H9 (cell line): Measurements from ENCODE around the gene SORBS1. TPM values are rescaled to one million over a fixed set of nuclear protein-coding genes. Genes with fewer than 3 reads are reported as not detected.

Source experiments
- DNase-seq: peaks from one replicate; pipeline ENCODE4 v3.0.0-alpha.2; 2017
- H2AFZ ChIP-seq: one replicate; pipeline ENCODE4 v1.6.1; 2013; ENCODE audit warnings: mild to moderate bottlenecking, low read length, control low read depth, moderate library complexity
- H2AK5ac ChIP-seq: 2 replicates; pipeline ENCODE4 v1.6.1; 2013; ENCODE audit warnings: low read length, control low read depth, mixed read lengths; ENCODE audit not compliant: insufficient read length
- H2BK120ac ChIP-seq: one replicate; pipeline ENCODE4 v1.6.1; 2013; ENCODE audit warnings: low read depth, mild to moderate bottlenecking, low read length, control low read depth, inconsistent platforms; ENCODE audit not compliant: poor library complexity, severe bottlenecking
- H2BK12ac ChIP-seq: 2 replicates; pipeline ENCODE4 v1.6.1; 2013; ENCODE audit warnings: low read length, control low read depth, mixed read lengths, low read depth; ENCODE audit not compliant: insufficient read length
- H2BK15ac ChIP-seq: 2 replicates; pipeline ENCODE4 v1.6.1; 2013; ENCODE audit warnings: low read depth, low read length, control low read depth
- H2BK20ac ChIP-seq: one replicate; pipeline ENCODE4 v1.6.1; 2013; ENCODE audit warnings: low read depth, mild to moderate bottlenecking, low read length, control low read depth, inconsistent platforms; ENCODE audit not compliant: poor library complexity, severe bottlenecking
- H2BK5ac ChIP-seq: 2 replicates; pipeline ENCODE4 v1.6.1; 2013; ENCODE audit warnings: low read length, control low read depth, mixed read lengths; ENCODE audit not compliant: insufficient read length
- H3K14ac ChIP-seq: 2 replicates; pipeline ENCODE4 v1.6.1; 2013; ENCODE audit warnings: low read length, control low read depth; ENCODE audit not compliant: insufficient read depth
- H3K18ac ChIP-seq: 2 replicates; pipeline ENCODE4 v1.6.1; 2013; ENCODE audit warnings: low read depth, mild to moderate bottlenecking, mixed read lengths, low read length, control low read depth; ENCODE audit not compliant: insufficient read length
- H3K23ac ChIP-seq: 2 replicates; pipeline ENCODE4 v1.6.1; 2013; ENCODE audit warnings: low read length, control low read depth, mixed read lengths, low read depth; ENCODE audit not compliant: insufficient read length
- H3K23me2 ChIP-seq: 2 replicates; pipeline ENCODE4 v1.6.1; 2013; ENCODE audit warnings: low read depth, mild to moderate bottlenecking, mixed read lengths, low read length, control low read depth; ENCODE audit not compliant: insufficient read length, poor library complexity, severe bottlenecking
- H3K27ac ChIP-seq: 2 replicates; pipeline ENCODE4 v1.5.1; 2013; ENCODE audit warnings: low read length, control low read depth, mixed read lengths, low read depth; ENCODE audit not compliant: insufficient read length
- H3K27me3 ChIP-seq: 2 replicates; pipeline ENCODE4 v1.6.1; 2013; ENCODE audit warnings: low read length, control low read depth, inconsistent platforms; ENCODE audit not compliant: insufficient read depth
- H3K4ac ChIP-seq: 2 replicates; pipeline ENCODE4 v1.6.1; 2013; ENCODE audit warnings: low read depth, mild to moderate bottlenecking, control low read depth, inconsistent platforms, low read length, moderate library complexity
- H3K4me1 ChIP-seq: 2 replicates; pipeline ENCODE4 v1.6.1; 2013; ENCODE audit warnings: low read length, control low read depth, inconsistent platforms; ENCODE audit not compliant: insufficient read depth
- H3K4me2 ChIP-seq: 2 replicates; pipeline ENCODE4 v1.6.1; 2013; ENCODE audit warnings: low read length, control low read depth, mixed read lengths; ENCODE audit not compliant: insufficient read length, insufficient read depth
- H3K56ac ChIP-seq: 2 replicates; pipeline ENCODE4 v1.6.1; 2013; ENCODE audit warnings: low read depth, mild to moderate bottlenecking, mixed read lengths, low read length, control low read depth; ENCODE audit not compliant: insufficient read length
- H3K79me1 ChIP-seq: 2 replicates; pipeline ENCODE4 v1.6.1; 2013; ENCODE audit warnings: low read depth, mild to moderate bottlenecking, moderate library complexity, low read length, control low read depth, inconsistent platforms; ENCODE audit not compliant: insufficient read depth, poor library complexity, severe bottlenecking
- H3K79me2 ChIP-seq: 2 replicates; pipeline ENCODE4 v1.6.1; 2013; ENCODE audit warnings: low read length, control low read depth, inconsistent platforms; ENCODE audit not compliant: insufficient read depth
- H3K9ac ChIP-seq: 2 replicates; pipeline ENCODE4 v1.6.1; 2013; ENCODE audit warnings: low read length, control low read depth, mixed read lengths; ENCODE audit not compliant: insufficient read length; ENCODE audit errors: extremely low read depth
- H3K9me3 ChIP-seq: one replicate; pipeline ENCODE4 v1.6.1; 2013; ENCODE audit warnings: low read depth, low read length, inconsistent platforms; ENCODE audit not compliant: control insufficient read depth
- H3T11ph ChIP-seq: one replicate; pipeline ENCODE4 v1.6.1; 2013; ENCODE audit warnings: mild to moderate bottlenecking, low read length, control low read depth, inconsistent platforms
- H4K20me1 ChIP-seq: one replicate; pipeline ENCODE4 v1.6.1; 2013; ENCODE audit not compliant: control insufficient read depth, insufficient read length, insufficient read depth
- H4K5ac ChIP-seq: 2 replicates; pipeline ENCODE4 v1.6.1; 2013; ENCODE audit warnings: low read depth, mild to moderate bottlenecking, mixed read lengths, low read length, control low read depth; ENCODE audit not compliant: insufficient read length
- H4K8ac ChIP-seq: replicated peaks from 2 replicates; pipeline ENCODE4 v1.6.1; 2013; ENCODE audit warnings: low read length, control low read depth, mixed read lengths, low read depth; ENCODE audit not compliant: insufficient read length
- H4K91ac ChIP-seq: 2 replicates; pipeline ENCODE4 v1.6.1; 2013; ENCODE audit warnings: low read depth, mild to moderate bottlenecking, moderate library complexity, mixed read lengths, low read length, control low read depth; ENCODE audit not compliant: insufficient read length
- H3K27ac Mint-ChIP-seq, 3 experiments: 2 replicates in 2 of 3; 3 replicates in 1 of 3; pipeline ENCODE4 v1.8.0; 2020 to 2021; ENCODE audit warnings: mixed read lengths in 3 of 3, mild to moderate bottlenecking in 1 of 3, moderate library complexity in 1 of 3
- H3K27me3 Mint-ChIP-seq: 2 replicates; pipeline ENCODE4 v1.8.0; 2021; ENCODE audit warnings: low read depth, mild to moderate bottlenecking, moderate library complexity, mixed read lengths
- H3K36me3 Mint-ChIP-seq, 3 experiments: 2 replicates in 2 of 3; 3 replicates in 1 of 3; pipeline ENCODE4 v1.8.0; 2020 to 2021; ENCODE audit warnings: low read depth in 3 of 3, mixed read lengths in 3 of 3; ENCODE audit not compliant: insufficient read depth in 1 of 3
- H3K4me1 Mint-ChIP-seq, 2 experiments: 2 replicates each; pipeline ENCODE4 v1.8.0; 2020; ENCODE audit warnings: mixed read lengths in 2 of 2
- H3K4me3 Mint-ChIP-seq, 2 experiments: 2 replicates in 1 of 2; 3 replicates in 1 of 2; pipeline ENCODE4 v1.8.0; 2020 to 2021; ENCODE audit warnings: mild to moderate bottlenecking in 2 of 2, mixed read lengths in 2 of 2, moderate library complexity in 1 of 2
- H3K9me3 Mint-ChIP-seq, 2 experiments: 2 replicates in 1 of 2; 3 replicates in 1 of 2; pipeline ENCODE4 v1.8.0; 2020; ENCODE audit warnings: mild to moderate bottlenecking in 2 of 2, mixed read lengths in 2 of 2, moderate library complexity in 1 of 2
- CTCF ChIP-seq: fragments of 200-600 bp; sonication (generic); conservative IDR thresholded peaks from 3 replicates; pipeline ENCODE4 v1.8.0; 2021; ENCODE audit warnings: antibody characterized with exemption, mild to moderate bottlenecking
- WGBS: extraction: QIAGEN DNeasy Blood & Tissue Kit; methylation state at CpG from one replicate; pipeline ENCODE4 v1.1.7; 2013; ENCODE audit warnings: missing lambda C conversion rate, low lambda C conversion rate, mixed read lengths; ENCODE audit not compliant: insufficient read length; ENCODE audit errors: extremely low coverage; 5-methylcytosine and 5-hydroxymethylcytosine counted together
- total RNA-seq: library from RNA; stranded (reverse); gene quantifications from 2 replicates; pipeline ENCODE4 v1.2.1, GENCODE V29; 2021

SORBS1 gene
- total RNA-seq, 1 experiment from 2014 or later = 24.3 TPM

GRCh38 chr10:95505084-95505610, 56.0 kb downstream of the SORBS1 start:
- H3K18ac ChIP-seq = no peak overlapping the region
- Mint-ChIP-seq H3K9me3 (no peaks in the 10 kb centered on the region), H3K36me3 (no peaks in the 10 kb centered on the region), H3K27me3 (no peaks in the 10 kb centered on the region), H3K4me1 (peaks cover 47 to 64% of the 10 kb centered on the region in 2 experiments), H3K27ac (peak overlapping the region in 1 of 3 experiments; percentile 58; a peak in 1 of 7 replicates), H3K4me3 (no peak overlapping the region)
- H3K79me2 ChIP-seq = peaks cover 5% of the 10 kb centered on the region; the same call in 1 of the 2 replicates
- no peak overlapping the region for H2BK5ac ChIP-seq
- no peaks in the 10 kb centered on the region for H3K23me2 ChIP-seq
- H2BK20ac ChIP-seq = no peak overlapping the region
- H3K9ac ChIP-seq = no peak overlapping the region
- WGBS = no CpG with 5 or more reads among the region's 5 CpGs
- H4K8ac ChIP-seq = no peak overlapping the region
- no peaks in the 10 kb centered on the region for H3K27me3 ChIP-seq
- H2BK120ac ChIP-seq = no peak overlapping the region
- H3K9me3 ChIP-seq = no peaks in the 10 kb centered on the region
- DNase-seq = no peak
- no peak overlapping the region for H2AFZ ChIP-seq
- no peaks in the 10 kb centered on the region for H3K79me1 ChIP-seq
- H3K4me1 ChIP-seq = peaks cover 10% of the 10 kb centered on the region; the same call in 1 of the 2 replicates
- H3K4ac ChIP-seq = no peak overlapping the region
- no peak overlapping the region for H2BK15ac ChIP-seq
- H3K56ac ChIP-seq = no peak overlapping the region
- H3K4me2 ChIP-seq = no peak overlapping the region
- H4K20me1 ChIP-seq = no peaks in the 10 kb centered on the region
- H3K23ac ChIP-seq = no peak overlapping the region
- no peak overlapping the region for H3K27ac ChIP-seq
- H2AK5ac ChIP-seq = no peak overlapping the region
- no peak for TF ChIP-seq CTCF
- H3T11ph ChIP-seq = no peak overlapping the region
- H3K14ac ChIP-seq = no peak overlapping the region
- no peak overlapping the region for H2BK12ac ChIP-seq
- H4K91ac ChIP-seq = no peak overlapping the region
- H4K5ac ChIP-seq = no peak overlapping the region
